SK-N-SH (cell line): ENCODE results near the gene NRG3.

Experiments
- CTCF ChIP-seq: fragments of 200-600 bp; sonication (generic); IDR thresholded peaks from 2 replicates; pipeline ENCODE4 v1.6.1; 2017; ENCODE audit warnings: antibody characterized with exemption, mild to moderate bottlenecking, moderate library complexity
- EP300 ChIP-seq, 2 experiments: IDR thresholded peaks; 2 replicates each; pipeline versions ENCODE4 v1.4.0 to v1.6.1; 2012; ENCODE audit warnings: borderline replicate concordance in 1 of 2, low read depth in 1 of 2, low read length in 1 of 2
- FOXM1 ChIP-seq: IDR thresholded peaks from 2 replicates; pipeline ENCODE4 v1.4.0; 2012; ENCODE audit warnings: low read depth, mild to moderate bottlenecking
- POLR2AphosphoS5 ChIP-seq: IDR thresholded peaks from 2 replicates; pipeline ENCODE4 v1.6.1; 2012; ENCODE audit warnings: low read depth, low read length
- SMC3 ChIP-seq: IDR thresholded peaks from 2 replicates; pipeline ENCODE4 v1.6.1; 2012; ENCODE audit warnings: low read depth, low read length, improper control_type of control experiment
- TAF1 ChIP-seq: IDR thresholded peaks from 2 replicates; pipeline ENCODE4 v1.6.1; 2012; ENCODE audit warnings: low read depth, mild to moderate bottlenecking, low read length, moderate library complexity, borderline replicate concordance
- USF1 ChIP-seq: IDR thresholded peaks from 2 replicates; pipeline ENCODE4 v1.4.0; 2012; ENCODE audit warnings: low read depth, borderline replicate concordance
- USF2 ChIP-seq: fragments of 150-350 bp; IDR thresholded peaks from 2 replicates; pipeline ENCODE4 v1.6.1; 2017; ENCODE audit warnings: antibody characterized with exemption, low read length, low read depth, borderline replicate concordance
- ZBTB33 ChIP-seq: IDR thresholded peaks from 2 replicates; pipeline ENCODE4 v1.4.0; 2012; ENCODE audit warnings: low read depth, borderline replicate concordance

- TF ChIP-seq USF1 (no peak), CTCF (no peak), FOXM1 (no peak), EP300 (IDR thresholded peaks at IDR 0.05; ENCODE audit: borderline replicate concordance in 1 of 2, low read depth in 1 of 2, low read length in 1 of 2) (no peak), SMC3 (no peak), USF2 (no peak), TAF1 (no peak), POLR2AphosphoS5 (no peak), ZBTB33 (no peak)
Measured at GRCh38 chr10:81886939-81887338, 11.9 kb downstream of the NRG3 start.
